SK-N-SH treated with all-trans-retinoic acid at 6 μM for 48 hours (cell line): ENCODE measurements around the gene NBEA.
"Not testable (repeated sequence)": the region's sequence is repeated elsewhere in the genome, so short reads cannot be mapped to it uniquely, and the experiment has no call there.

Experiments
- ATAC-seq: fragments of 200-7000 bp; cut with Tn5 transposase; 3 replicates; pipeline ENCODE4 v1.9.1; 2020; ENCODE audit warnings: mild to moderate bottlenecking, moderate library complexity
- ARNTL ChIP-seq: fragments of 450-650 bp; formaldehyde crosslinking; IDR thresholded peaks from 2 replicates; pipeline ENCODE4 v1.5.0; 2020; ENCODE audit warnings: low read depth, mild to moderate bottlenecking, moderate library complexity, borderline replicate concordance
- BACH2 ChIP-seq: fragments of 250-450 bp; sonication (Bioruptor Pico); IDR thresholded peaks from 2 replicates; pipeline ENCODE4 v1.9.0; 2021; ENCODE audit warnings: mild to moderate bottlenecking, borderline replicate concordance
- CSDC2 ChIP-seq: fragments of 250-450 bp; sonication (Bioruptor Pico); IDR thresholded peaks from 2 replicates; pipeline ENCODE4 v1.5.0; 2020; ENCODE audit warnings: mild to moderate bottlenecking, moderate library complexity
- ESRRG ChIP-seq: fragments of 250-450 bp; sonication (Bioruptor Pico); IDR thresholded peaks from 2 replicates; pipeline ENCODE4 v1.6.1; 2021; ENCODE audit warnings: mild to moderate bottlenecking
- GLIS3 ChIP-seq: fragments of 250-450 bp; sonication (Bioruptor Pico); IDR thresholded peaks from 2 replicates; pipeline ENCODE4 v1.5.0; 2020; ENCODE audit warnings: mild to moderate bottlenecking, moderate library complexity
- ISL1 ChIP-seq: fragments of 250-450 bp; sonication (Bioruptor Pico); IDR thresholded peaks from 2 replicates; pipeline ENCODE4 v2.1.2; 2022; ENCODE audit warnings: mild to moderate bottlenecking, moderate library complexity
- OSR1 ChIP-seq: fragments of 250-450 bp; sonication (Bioruptor Pico); IDR thresholded peaks from 2 replicates; pipeline ENCODE4 v1.8.0; 2022; ENCODE audit warnings: moderate library complexity, mild to moderate bottlenecking, inconsistent platforms
- PPARA ChIP-seq: fragments of 250-450 bp; sonication (Bioruptor Pico); IDR thresholded peaks from 2 replicates; pipeline ENCODE4 v1.5.0; 2020; ENCODE audit warnings: mild to moderate bottlenecking, borderline replicate concordance
- RARB ChIP-seq: fragments of 250-450 bp; sonication (Bioruptor Pico); IDR thresholded peaks from 2 replicates; pipeline ENCODE4 v1.8.0; 2021; ENCODE audit warnings: mild to moderate bottlenecking, moderate library complexity
- SNAI2 ChIP-seq: fragments of 250-450 bp; sonication (Bioruptor Pico); IDR thresholded peaks from 2 replicates; pipeline ENCODE4 v1.5.0; 2020; ENCODE audit warnings: mild to moderate bottlenecking, moderate library complexity
- TCF4 ChIP-seq: fragments of 250-450 bp; sonication (Bioruptor Pico); IDR thresholded peaks from 2 replicates; pipeline ENCODE4 v1.8.0; 2021; ENCODE audit warnings: mild to moderate bottlenecking, moderate library complexity, borderline replicate concordance
- TOX ChIP-seq: fragments of 250-450 bp; sonication (Bioruptor Pico); IDR thresholded peaks from 2 replicates; pipeline ENCODE4 v1.8.0; 2021; ENCODE audit warnings: mild to moderate bottlenecking, moderate library complexity, borderline replicate concordance
- ZFP3 ChIP-seq: fragments of 250-450 bp; sonication (Bioruptor Pico); IDR thresholded peaks from 2 replicates; pipeline ENCODE4 v1.5.0; 2020; ENCODE audit warnings: mild to moderate bottlenecking, moderate library complexity
- ZFP30 ChIP-seq: fragments of 450-650 bp; formaldehyde crosslinking; IDR thresholded peaks from 2 replicates; pipeline ENCODE4 v1.5.0; 2022; ENCODE audit warnings: mild to moderate bottlenecking, moderate library complexity
- ZNF70 ChIP-seq: fragments of 450-650 bp; formaldehyde crosslinking; IDR thresholded peaks from 2 replicates; pipeline ENCODE4 v1.5.0; 2020; ENCODE audit warnings: mild to moderate bottlenecking, moderate library complexity
- ZNF8 ChIP-seq: fragments of 450-650 bp; formaldehyde crosslinking; IDR thresholded peaks from 2 replicates; pipeline ENCODE4 v1.5.0; 2020; ENCODE audit warnings: mild to moderate bottlenecking, moderate library complexity
- TF ChIP-seq, protein P1 (sequence below): fragments of 250-450 bp; sonication (Bioruptor Pico); IDR thresholded peaks from 2 replicates; pipeline ENCODE4 v1.5.1; 2020; ENCODE audit warnings: low read depth, mild to moderate bottlenecking, moderate library complexity
- TF ChIP-seq, protein P2 (sequence below): fragments of 250-450 bp; sonication (Bioruptor Pico); IDR thresholded peaks from 2 replicates; pipeline ENCODE4 v1.8.0; 2020; ENCODE audit warnings: mild to moderate bottlenecking, moderate library complexity, borderline replicate concordance
- TF ChIP-seq, protein P3 (sequence below): fragments of 250-450 bp; sonication (Bioruptor Pico); IDR thresholded peaks from 2 replicates; pipeline ENCODE4 v1.5.0; 2020; ENCODE audit warnings: mild to moderate bottlenecking, moderate library complexity
- TF ChIP-seq, protein P4 (sequence below): fragments of 250-450 bp; sonication (Bioruptor Pico); IDR thresholded peaks from 2 replicates; pipeline ENCODE4 v1.8.0; 2021; ENCODE audit warnings: low read depth, mild to moderate bottlenecking, moderate library complexity, borderline replicate concordance
- TF ChIP-seq, protein P5 (sequence below): fragments of 250-450 bp; sonication (Bioruptor Pico); IDR thresholded peaks from 2 replicates; pipeline ENCODE4 v1.5.1; 2021; ENCODE audit warnings: mild to moderate bottlenecking, moderate library complexity

Gene NBEA

DNA sequence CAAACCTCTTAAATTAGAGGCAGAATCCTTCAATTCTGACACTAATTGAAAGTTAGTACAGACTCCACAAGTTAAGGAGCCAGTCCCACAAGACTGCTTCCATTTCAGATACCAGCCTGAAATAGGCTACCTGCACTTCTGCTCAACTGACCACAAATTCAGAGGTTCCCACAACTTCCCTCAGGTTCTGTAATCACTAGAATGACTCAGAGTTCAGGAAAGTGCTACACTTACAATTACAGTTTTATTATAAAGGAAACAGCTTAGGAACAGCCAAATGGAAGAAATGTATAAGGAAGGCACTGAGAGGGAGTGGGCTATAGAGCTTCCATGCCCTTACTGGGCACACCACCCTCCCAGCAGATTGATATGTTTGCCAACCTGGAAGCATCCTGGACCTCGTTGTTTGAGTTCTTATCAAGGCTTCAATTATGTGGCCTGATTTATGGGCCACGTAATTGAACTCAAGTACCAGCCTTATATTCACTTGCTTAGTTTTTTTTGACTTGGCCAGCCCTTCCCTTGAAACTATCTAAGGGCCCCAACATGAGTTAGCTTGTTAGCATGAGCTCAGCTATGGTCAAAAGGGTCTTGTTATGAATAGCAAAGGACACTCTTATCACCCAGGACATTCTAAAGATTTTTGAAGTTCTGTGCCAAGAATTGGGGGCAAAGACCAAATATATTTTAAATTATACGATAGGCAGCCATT, 25.9 kb downstream of the NBEA start (continued):
- no peak for TF ChIP-seq ZFP30
- no peak for TF ChIP-seq OSR1 (CRISPR knock-in tag)
- TF ChIP-seq, protein P1, sequence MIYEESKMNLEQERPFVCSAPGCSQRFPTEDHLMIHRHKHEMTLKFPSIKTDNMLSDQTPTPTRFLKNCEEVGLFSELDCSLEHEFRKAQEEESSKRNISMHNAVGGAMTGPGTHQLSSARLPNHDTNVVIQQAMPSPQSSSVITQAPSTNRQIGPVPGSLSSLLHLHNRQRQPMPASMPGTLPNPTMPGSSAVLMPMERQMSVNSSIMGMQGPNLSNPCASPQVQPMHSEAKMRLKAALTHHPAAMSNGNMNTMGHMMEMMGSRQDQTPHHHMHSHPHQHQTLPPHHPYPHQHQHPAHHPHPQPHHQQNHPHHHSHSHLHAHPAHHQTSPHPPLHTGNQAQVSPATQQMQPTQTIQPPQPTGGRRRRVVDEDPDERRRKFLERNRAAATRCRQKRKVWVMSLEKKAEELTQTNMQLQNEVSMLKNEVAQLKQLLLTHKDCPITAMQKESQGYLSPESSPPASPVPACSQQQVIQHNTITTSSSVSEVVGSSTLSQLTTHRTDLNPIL (CRISPR knock-in tag): no peak
- no peak for TF ChIP-seq RARB (CRISPR knock-in tag)
- TF ChIP-seq, protein P2, sequence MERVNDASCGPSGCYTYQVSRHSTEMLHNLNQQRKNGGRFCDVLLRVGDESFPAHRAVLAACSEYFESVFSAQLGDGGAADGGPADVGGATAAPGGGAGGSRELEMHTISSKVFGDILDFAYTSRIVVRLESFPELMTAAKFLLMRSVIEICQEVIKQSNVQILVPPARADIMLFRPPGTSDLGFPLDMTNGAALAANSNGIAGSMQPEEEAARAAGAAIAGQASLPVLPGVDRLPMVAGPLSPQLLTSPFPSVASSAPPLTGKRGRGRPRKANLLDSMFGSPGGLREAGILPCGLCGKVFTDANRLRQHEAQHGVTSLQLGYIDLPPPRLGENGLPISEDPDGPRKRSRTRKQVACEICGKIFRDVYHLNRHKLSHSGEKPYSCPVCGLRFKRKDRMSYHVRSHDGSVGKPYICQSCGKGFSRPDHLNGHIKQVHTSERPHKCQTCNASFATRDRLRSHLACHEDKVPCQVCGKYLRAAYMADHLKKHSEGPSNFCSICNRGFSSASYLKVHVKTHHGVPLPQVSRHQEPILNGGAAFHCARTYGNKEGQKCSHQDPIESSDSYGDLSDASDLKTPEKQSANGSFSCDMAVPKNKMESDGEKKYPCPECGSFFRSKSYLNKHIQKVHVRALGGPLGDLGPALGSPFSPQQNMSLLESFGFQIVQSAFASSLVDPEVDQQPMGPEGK (CRISPR knock-in tag): no peak
- no peak for TF ChIP-seq ESRRG (CRISPR knock-in tag)
- TF ChIP-seq ARNTL (CRISPR knock-in tag): no peak

DNA sequence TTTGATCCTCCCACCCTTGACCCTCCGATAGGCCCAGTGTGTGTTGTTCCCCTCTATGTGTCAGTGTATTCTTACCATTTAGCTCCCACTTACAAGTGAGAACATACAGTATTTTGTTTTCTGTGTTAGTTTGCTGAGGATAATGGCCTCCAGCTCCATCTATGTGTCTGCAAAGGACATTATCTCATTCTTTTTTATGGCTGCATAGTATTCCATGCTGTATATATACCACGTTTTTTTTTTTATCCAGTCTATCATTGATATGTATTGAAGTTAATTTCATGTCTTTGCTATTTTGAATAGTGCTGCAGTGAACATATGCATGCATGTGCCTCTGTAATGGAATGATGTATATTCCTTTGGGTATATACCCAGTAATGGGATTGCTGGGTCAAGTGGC, 27.5 kb downstream of the NBEA start:
- peak; percentile 78 for TF ChIP-seq ZNF8 (CRISPR knock-in tag)
- not testable (repeated sequence) for ATAC-seq

DNA sequence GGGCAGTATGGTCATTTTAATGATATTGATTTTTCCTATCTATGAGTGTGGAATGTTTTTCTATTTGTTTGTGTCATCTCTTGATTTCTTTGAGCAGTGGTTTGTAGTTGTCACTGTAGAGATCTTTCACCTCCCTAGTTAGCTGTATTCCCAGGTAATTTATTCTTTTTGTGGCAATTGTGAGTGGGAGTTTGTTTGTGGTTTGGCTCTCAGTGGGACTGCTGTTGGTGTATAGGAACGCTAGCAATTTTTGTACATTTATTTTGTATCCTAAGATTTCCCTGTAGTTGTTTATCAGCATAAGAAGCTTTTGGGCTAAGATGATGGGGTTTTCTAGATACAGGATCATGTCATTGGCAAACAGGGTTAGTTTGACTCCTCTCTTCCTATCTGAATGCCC, 28.9 kb downstream of the NBEA start:
- no peak for ATAC-seq
- TF ChIP-seq GLIS3 (CRISPR knock-in tag) (no peak), PPARA (CRISPR knock-in tag) (no peak), ESRRG (CRISPR knock-in tag) (no peak), SNAI2 (CRISPR knock-in tag) (no peak), RARB (CRISPR knock-in tag) (no peak), TOX (CRISPR knock-in tag) (no peak), CSDC2 (no peak), OSR1 (CRISPR knock-in tag) (no peak), TCF4 (CRISPR knock-in tag) (no peak), ZFP30 (no peak), BACH2 (CRISPR knock-in tag) (no peak), ZFP3 (CRISPR knock-in tag) (no peak), ARNTL (CRISPR knock-in tag) (no peak), ISL1 (CRISPR knock-in tag) (no peak), ZNF70 (CRISPR knock-in tag) (no peak)
- TF ChIP-seq, protein P1 (CRISPR knock-in tag): no peak
- TF ChIP-seq, protein P3, sequence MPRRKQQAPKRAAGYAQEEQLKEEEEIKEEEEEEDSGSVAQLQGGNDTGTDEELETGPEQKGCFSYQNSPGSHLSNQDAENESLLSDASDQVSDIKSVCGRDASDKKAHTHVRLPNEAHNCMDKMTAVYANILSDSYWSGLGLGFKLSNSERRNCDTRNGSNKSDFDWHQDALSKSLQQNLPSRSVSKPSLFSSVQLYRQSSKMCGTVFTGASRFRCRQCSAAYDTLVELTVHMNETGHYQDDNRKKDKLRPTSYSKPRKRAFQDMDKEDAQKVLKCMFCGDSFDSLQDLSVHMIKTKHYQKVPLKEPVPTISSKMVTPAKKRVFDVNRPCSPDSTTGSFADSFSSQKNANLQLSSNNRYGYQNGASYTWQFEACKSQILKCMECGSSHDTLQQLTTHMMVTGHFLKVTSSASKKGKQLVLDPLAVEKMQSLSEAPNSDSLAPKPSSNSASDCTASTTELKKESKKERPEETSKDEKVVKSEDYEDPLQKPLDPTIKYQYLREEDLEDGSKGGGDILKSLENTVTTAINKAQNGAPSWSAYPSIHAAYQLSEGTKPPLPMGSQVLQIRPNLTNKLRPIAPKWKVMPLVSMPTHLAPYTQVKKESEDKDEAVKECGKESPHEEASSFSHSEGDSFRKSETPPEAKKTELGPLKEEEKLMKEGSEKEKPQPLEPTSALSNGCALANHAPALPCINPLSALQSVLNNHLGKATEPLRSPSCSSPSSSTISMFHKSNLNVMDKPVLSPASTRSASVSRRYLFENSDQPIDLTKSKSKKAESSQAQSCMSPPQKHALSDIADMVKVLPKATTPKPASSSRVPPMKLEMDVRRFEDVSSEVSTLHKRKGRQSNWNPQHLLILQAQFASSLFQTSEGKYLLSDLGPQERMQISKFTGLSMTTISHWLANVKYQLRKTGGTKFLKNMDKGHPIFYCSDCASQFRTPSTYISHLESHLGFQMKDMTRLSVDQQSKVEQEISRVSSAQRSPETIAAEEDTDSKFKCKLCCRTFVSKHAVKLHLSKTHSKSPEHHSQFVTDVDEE (CRISPR knock-in tag): no peak
- TF ChIP-seq, protein P2 (CRISPR knock-in tag): no peak
- TF ChIP-seq, protein P4, sequence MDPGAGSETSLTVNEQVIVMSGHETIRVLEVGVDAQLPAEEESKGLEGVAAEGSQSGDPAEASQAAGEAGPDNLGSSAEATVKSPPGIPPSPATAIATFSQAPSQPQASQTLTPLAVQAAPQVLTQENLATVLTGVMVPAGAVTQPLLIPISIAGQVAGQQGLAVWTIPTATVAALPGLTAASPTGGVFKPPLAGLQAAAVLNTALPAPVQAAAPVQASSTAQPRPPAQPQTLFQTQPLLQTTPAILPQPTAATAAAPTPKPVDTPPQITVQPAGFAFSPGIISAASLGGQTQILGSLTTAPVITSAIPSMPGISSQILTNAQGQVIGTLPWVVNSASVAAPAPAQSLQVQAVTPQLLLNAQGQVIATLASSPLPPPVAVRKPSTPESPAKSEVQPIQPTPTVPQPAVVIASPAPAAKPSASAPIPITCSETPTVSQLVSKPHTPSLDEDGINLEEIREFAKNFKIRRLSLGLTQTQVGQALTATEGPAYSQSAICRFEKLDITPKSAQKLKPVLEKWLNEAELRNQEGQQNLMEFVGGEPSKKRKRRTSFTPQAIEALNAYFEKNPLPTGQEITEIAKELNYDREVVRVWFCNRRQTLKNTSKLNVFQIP (CRISPR knock-in tag): no peak
- TF ChIP-seq, protein P5, sequence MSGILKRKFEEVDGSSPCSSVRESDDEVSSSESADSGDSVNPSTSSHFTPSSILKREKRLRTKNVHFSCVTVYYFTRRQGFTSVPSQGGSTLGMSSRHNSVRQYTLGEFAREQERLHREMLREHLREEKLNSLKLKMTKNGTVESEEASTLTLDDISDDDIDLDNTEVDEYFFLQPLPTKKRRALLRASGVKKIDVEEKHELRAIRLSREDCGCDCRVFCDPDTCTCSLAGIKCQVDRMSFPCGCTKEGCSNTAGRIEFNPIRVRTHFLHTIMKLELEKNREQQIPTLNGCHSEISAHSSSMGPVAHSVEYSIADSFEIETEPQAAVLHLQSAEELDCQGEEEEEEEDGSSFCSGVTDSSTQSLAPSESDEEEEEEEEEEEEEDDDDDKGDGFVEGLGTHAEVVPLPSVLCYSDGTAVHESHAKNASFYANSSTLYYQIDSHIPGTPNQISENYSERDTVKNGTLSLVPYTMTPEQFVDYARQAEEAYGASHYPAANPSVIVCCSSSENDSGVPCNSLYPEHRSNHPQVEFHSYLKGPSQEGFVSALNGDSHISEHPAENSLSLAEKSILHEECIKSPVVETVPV: no peak
